GM12891 (cell line): ENCODE results near the gene ATP1B3.

Experiments
- POLR2A ChIP-seq: IDR thresholded peaks from 2 replicates; pipeline ENCODE4 v1.6.1; 2011; ENCODE audit warnings: low read depth, low read length, control low read depth
- POLR2AphosphoS5 ChIP-seq: IDR thresholded peaks from 2 replicates; pipeline ENCODE4 v1.6.1; 2011; ENCODE audit warnings: low read depth, low read length, control low read depth
- SPI1 ChIP-seq: IDR thresholded peaks from 2 replicates; pipeline ENCODE4 v1.6.1; 2011; ENCODE audit warnings: low read depth, low read length, control low read depth
- TAF1 ChIP-seq: IDR thresholded peaks from 2 replicates; pipeline ENCODE4 v1.6.1; 2011; ENCODE audit warnings: low read depth, low read length, control low read depth

- TF ChIP-seq POLR2AphosphoS5 (no peak), SPI1 (no peak), POLR2A (no peak), TAF1 (no peak)
Measured at GRCh38 chr3:141878817-141879216, 2.4 kb downstream of the ATP1B3 start.
